Tibial nerve (tissue), 4 donors: ENCODE results near the gene GDF10. TPM values are rescaled to one million over a fixed set of nuclear protein-coding genes. Genes with fewer than 3 reads are reported as not detected.

ENCODE experiments used
- DNase-seq, 2 donors: peaks; one replicate each; pipeline ENCODE4 v3.0.0-alpha.2; 2019; ENCODE audit warnings: low spot score in 2 of 2
- H3K27ac ChIP-seq, 4 donors: fragments of 200-600 bp; sonication (generic) in 3 of 4; one replicate each; pipeline ENCODE4 v1.5.1; 2017 to 2019; ENCODE audit warnings: mild to moderate bottlenecking in 1 of 4
- H3K27me3 ChIP-seq, 2 donors: fragments of 200-600 bp; sonication (generic) in 1 of 2; one replicate each; pipeline versions ENCODE4 v1.5.1 to v1.6.0; 2017 to 2019
- H3K36me3 ChIP-seq, 3 donors: fragments of 200-600 bp; sonication (generic); one replicate each; pipeline ENCODE4 v1.5.1; 2018 to 2019
- H3K4me1 ChIP-seq, 4 donors: fragments of 200-600 bp; sonication (generic) in 3 of 4; one replicate each; pipeline ENCODE4 v1.5.1; 2017 to 2019
- H3K4me3 ChIP-seq, 4 donors: fragments of 200-600 bp; sonication (generic) in 3 of 4; one replicate each; pipeline ENCODE4 v1.5.1; 2017 to 2019; ENCODE audit warnings: mild to moderate bottlenecking in 1 of 4, moderate library complexity in 1 of 4
- H3K9me3 ChIP-seq, 4 donors: fragments of 200-600 bp; sonication (generic) in 3 of 4; one replicate each; pipeline ENCODE4 v1.5.1; 2017 to 2019
- CTCF ChIP-seq, 5 experiments: fragments of 200-600 bp in 3 of 5; fragments of 450-650 bp in 2 of 5; sonication (generic) in 3 of 5; IDR thresholded peaks; one replicate each; pipeline ENCODE4 v1.5.1; 2016 to 2019; ENCODE audit warnings: antibody characterized with exemption in 5 of 5, mild to moderate bottlenecking in 3 of 5, moderate library complexity in 2 of 5
- EP300 ChIP-seq, 2 donors: sonication (generic); formaldehyde crosslinking; IDR thresholded peaks; one replicate each; pipeline ENCODE4 v1.6.1; 2017; ENCODE audit warnings: antibody characterized with exemption in 2 of 2, mild to moderate bottlenecking in 1 of 2
- POLR2A ChIP-seq, 2 donors: fragments of 450-650 bp; IDR thresholded peaks; one replicate each; pipeline ENCODE4 v1.6.1; 2017; ENCODE audit warnings: antibody characterized with exemption in 2 of 2, mild to moderate bottlenecking in 2 of 2, moderate library complexity in 2 of 2
- WGBS, 2 donors: methylation state at CpG; one replicate each; pipeline ENCODE4 v1.1.5; 2018; 5-methylcytosine and 5-hydroxymethylcytosine counted together
- total RNA-seq, 4 donors: library from RNA; depleted of rRNA; stranded (reverse); fragments of >200 nt; gene quantifications; one replicate each; pipeline ENCODE4 v1.1.0, GENCODE V29; 2016

GDF10 gene
- total RNA-seq, 4 donors from 2014 or later, result 10.2 to 48.2 (median 22.9) TPM

- TF ChIP-seq POLR2A (IDR thresholded peaks at IDR 0.05) (no peak), EP300 (IDR thresholded peaks at IDR 0.05) (no peak), CTCF (IDR thresholded peaks at IDR 0.05) (no peak)
- Histone ChIP-seq H3K27ac (no peak overlapping the region), H3K4me3 (no peak overlapping the region), H3K4me1 (peaks cover 0 to 7% (median 0%) of the 10 kb centered on the region in 4 donors), H3K9me3 (no peaks in the 10 kb centered on the region), H3K27me3 (no peaks in the 10 kb centered on the region), H3K36me3 (no peaks in the 10 kb centered on the region)
- DNase-seq, result no peak
- 73 to 75% methylated on average over 10 of the region's 10 CpGs for WGBS, 2 donors
These were observed 44.8 kb upstream of the GDF10 start for GRCh38 chr10:47255033-47255813.

- no peak for TF ChIP-seq CTCF (IDR thresholded peaks at IDR 0.05)
- no peak for TF ChIP-seq EP300 (IDR thresholded peaks at IDR 0.05)
- TF ChIP-seq POLR2A (IDR thresholded peaks at IDR 0.05), result no peak
- H3K27ac ChIP-seq, result no peak overlapping the region
- peaks cover 0 to 7% (median 0%) of the 10 kb centered on the region in 4 donors for H3K4me1 ChIP-seq
- no peaks in the 10 kb centered on the region for H3K9me3 ChIP-seq
- no peaks in the 10 kb centered on the region for H3K27me3 ChIP-seq
- H3K4me3 ChIP-seq, result no peak overlapping the region
- WGBS, 2 donors, result 100% methylated on average over 1 of the region's 1 CpG
- H3K36me3 ChIP-seq, result no peaks in the 10 kb centered on the region
- no peak for DNase-seq
These were observed 44.1 kb upstream of the GDF10 start for GRCh38 chr10:47255866-47256265.

GRCh38 chr10:47256751-47257336, 43.2 kb upstream of the GDF10 start:
- H3K27me3 ChIP-seq, result no peaks in the 10 kb centered on the region
- peaks cover 0 to 7% (median 0%) of the 10 kb centered on the region in 4 donors for H3K4me1 ChIP-seq
- no peak overlapping the region for H3K4me3 ChIP-seq
- no peaks in the 10 kb centered on the region for H3K36me3 ChIP-seq
- H3K27ac ChIP-seq, result no peak overlapping the region
- WGBS, 2 donors, result 65 to 71% methylated on average over 4 of the region's 4 CpGs
- H3K9me3 ChIP-seq, result no peaks in the 10 kb centered on the region
- no peak for TF ChIP-seq EP300 (IDR thresholded peaks at IDR 0.05)
- TF ChIP-seq POLR2A (IDR thresholded peaks at IDR 0.05), result no peak
- TF ChIP-seq CTCF (IDR thresholded peaks at IDR 0.05), result no peak
- DNase-seq, result no peak

GRCh38 chr10:47257396-47258120, 42.4 kb upstream of the GDF10 start:
- H3K4me1 ChIP-seq, result peaks cover 0 to 7% (median 0%) of the 10 kb centered on the region in 4 donors
- H3K27ac ChIP-seq, result peak overlapping the region in 1 of 4 donors; percentile 34
- no peaks in the 10 kb centered on the region for H3K36me3 ChIP-seq
- H3K4me3 ChIP-seq, result no peak overlapping the region
- no peak for DNase-seq
- H3K27me3 ChIP-seq, result no peaks in the 10 kb centered on the region
- WGBS, 2 donors, result 79 to 90% methylated on average over 4 of the region's 4 CpGs
- TF ChIP-seq CTCF (IDR thresholded peaks at IDR 0.05), result no peak
- TF ChIP-seq EP300 (IDR thresholded peaks at IDR 0.05), result peak in 1 of 2 donors; percentile 29
- TF ChIP-seq POLR2A (IDR thresholded peaks at IDR 0.05), result no peak
- no peaks in the 10 kb centered on the region for H3K9me3 ChIP-seq

- no peaks in the 10 kb centered on the region for H3K9me3 ChIP-seq
- DNase-seq, result no peak
- H3K27ac ChIP-seq, result no peak overlapping the region
- no peaks in the 10 kb centered on the region for H3K27me3 ChIP-seq
- no peaks in the 10 kb centered on the region for H3K36me3 ChIP-seq
- no peak overlapping the region for H3K4me3 ChIP-seq
- H3K4me1 ChIP-seq, result peaks cover 0 to 7% (median 0%) of the 10 kb centered on the region in 4 donors
- 83 to 93% methylated on average over 3 of the region's 3 CpGs for WGBS, 2 donors
- TF ChIP-seq EP300 (IDR thresholded peaks at IDR 0.05) (no peak), POLR2A (IDR thresholded peaks at IDR 0.05) (no peak), CTCF (IDR thresholded peaks at IDR 0.05) (no peak)
These were observed 41.1 kb upstream of the GDF10 start for GRCh38 chr10:47258921-47259320.
